Neural progenitor cell (in vitro differentiated cells): ENCODE measurements around the gene SBSN. TPM values are rescaled to one million over a fixed set of nuclear protein-coding genes. Genes with fewer than 3 reads are reported as not detected.

ENCODE experiments used
- DNase-seq: peaks from one replicate; pipeline ENCODE4 v3.0.0-alpha.2; 2016; ENCODE audit warnings: low spot score
- H2AFZ ChIP-seq: fragments of 200-600 bp; sonication (generic); replicated peaks from 2 replicates; pipeline ENCODE4 v1.6.1; 2016; ENCODE audit warnings: antibody characterized with exemption
- H3F3A ChIP-seq: fragments of 200-600 bp; sonication (generic); 2 replicates; pipeline ENCODE4 v1.6.1; 2016; ENCODE audit warnings: antibody characterized with exemption, low read depth
- H3K27ac ChIP-seq: fragments of 200-600 bp; sonication (generic); 2 replicates; pipeline ENCODE4 v1.5.1; 2016; ENCODE audit warnings: mild to moderate bottlenecking
- H3K27me3 ChIP-seq: fragments of 200-600 bp; sonication (generic); 2 replicates; pipeline ENCODE4 v1.6.1; 2016; ENCODE audit warnings: mild to moderate bottlenecking, moderate library complexity
- H3K36me3 ChIP-seq: fragments of 200-600 bp; sonication (generic); 2 replicates; pipeline ENCODE4 v1.5.1; 2016
- H3K4me1 ChIP-seq: fragments of 200-600 bp; sonication (generic); 2 replicates; pipeline ENCODE4 v1.6.1; 2016; ENCODE audit warnings: mixed run types
- H3K4me2 ChIP-seq: fragments of 200-600 bp; sonication (generic); 2 replicates; pipeline ENCODE4 v1.6.1; 2016
- H3K4me3 ChIP-seq: fragments of 200-600 bp; sonication (generic); 2 replicates; pipeline ENCODE4 v1.5.1; 2016
- H3K79me2 ChIP-seq: fragments of 200-600 bp; sonication (generic); 2 replicates; pipeline ENCODE4 v1.6.1; 2016; ENCODE audit warnings: low read depth
- H3K9ac ChIP-seq: fragments of 200-600 bp; sonication (generic); 2 replicates; pipeline ENCODE4 v1.6.1; 2016
- H3K9me3 ChIP-seq: fragments of 200-600 bp; sonication (generic); 2 replicates; pipeline ENCODE4 v1.5.1; 2016; ENCODE audit warnings: low read depth
- H4K20me1 ChIP-seq: fragments of 200-600 bp; sonication (generic); 2 replicates; pipeline ENCODE4 v1.6.1; 2016; ENCODE audit warnings: low read depth
- H3K27ac Mint-ChIP-seq: 3 replicates; pipeline ENCODE4 v1.8.0; 2021; ENCODE audit warnings: mixed read lengths
- H3K27me3 Mint-ChIP-seq: 2 replicates; pipeline ENCODE4 v1.8.0; 2022; ENCODE audit warnings: low read depth, mild to moderate bottlenecking, inconsistent platforms, moderate library complexity, mixed read lengths; ENCODE audit not compliant: insufficient read depth
- H3K36me3 Mint-ChIP-seq: 3 replicates; pipeline ENCODE4 v1.8.0; 2021; ENCODE audit warnings: mixed read lengths
- H3K4me1 Mint-ChIP-seq: 3 replicates; pipeline ENCODE4 v1.8.0; 2021; ENCODE audit warnings: mixed read lengths
- H3K4me3 Mint-ChIP-seq: 3 replicates; pipeline ENCODE4 v1.8.0; 2021; ENCODE audit warnings: mild to moderate bottlenecking, moderate library complexity, mixed read lengths
- H3K9me3 Mint-ChIP-seq: 3 replicates; pipeline ENCODE4 v1.8.0; 2020; ENCODE audit warnings: mixed read lengths
- CTCF ChIP-seq: fragments of 200-600 bp; sonication (generic); IDR thresholded peaks from 2 replicates; pipeline ENCODE4 v1.5.1; 2017; ENCODE audit warnings: antibody characterized with exemption, mild to moderate bottlenecking
- EZH2 ChIP-seq: fragments of 200-600 bp; sonication (generic); IDR thresholded peaks from 2 replicates; pipeline ENCODE4 v1.6.1; 2017; ENCODE audit warnings: antibody characterized with exemption, mild to moderate bottlenecking, moderate library complexity
- EZH2phosphoT487 ChIP-seq: fragments of 200-600 bp; sonication (generic); IDR thresholded peaks from 2 replicates; pipeline ENCODE4 v1.6.1; 2017; ENCODE audit warnings: antibody characterized with exemption
- total RNA-seq: library from RNA; depleted of rRNA; stranded (reverse); fragments of >200 nt; gene quantifications from 2 replicates; pipeline ENCODE4 v1.2.3, GENCODE V29; 2015; ENCODE audit warnings: low replicate concordance

The SBSN gene, protein sequence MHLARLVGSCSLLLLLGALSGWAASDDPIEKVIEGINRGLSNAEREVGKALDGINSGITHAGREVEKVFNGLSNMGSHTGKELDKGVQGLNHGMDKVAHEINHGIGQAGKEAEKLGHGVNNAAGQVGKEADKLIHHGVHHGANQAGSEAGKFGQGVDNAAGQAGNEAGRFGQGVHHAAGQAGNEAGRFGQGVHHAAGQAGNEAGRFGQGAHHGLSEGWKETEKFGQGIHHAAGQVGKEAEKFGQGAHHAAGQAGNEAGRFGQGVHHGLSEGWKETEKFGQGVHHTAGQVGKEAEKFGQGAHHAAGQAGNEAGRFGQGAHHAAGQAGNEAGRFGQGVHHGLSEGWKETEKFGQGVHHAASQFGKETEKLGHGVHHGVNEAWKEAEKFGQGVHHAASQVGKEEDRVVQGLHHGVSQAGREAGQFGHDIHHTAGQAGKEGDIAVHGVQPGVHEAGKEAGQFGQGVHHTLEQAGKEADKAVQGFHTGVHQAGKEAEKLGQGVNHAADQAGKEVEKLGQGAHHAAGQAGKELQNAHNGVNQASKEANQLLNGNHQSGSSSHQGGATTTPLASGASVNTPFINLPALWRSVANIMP
- not detected in 2 replicates for total RNA-seq

DNA sequence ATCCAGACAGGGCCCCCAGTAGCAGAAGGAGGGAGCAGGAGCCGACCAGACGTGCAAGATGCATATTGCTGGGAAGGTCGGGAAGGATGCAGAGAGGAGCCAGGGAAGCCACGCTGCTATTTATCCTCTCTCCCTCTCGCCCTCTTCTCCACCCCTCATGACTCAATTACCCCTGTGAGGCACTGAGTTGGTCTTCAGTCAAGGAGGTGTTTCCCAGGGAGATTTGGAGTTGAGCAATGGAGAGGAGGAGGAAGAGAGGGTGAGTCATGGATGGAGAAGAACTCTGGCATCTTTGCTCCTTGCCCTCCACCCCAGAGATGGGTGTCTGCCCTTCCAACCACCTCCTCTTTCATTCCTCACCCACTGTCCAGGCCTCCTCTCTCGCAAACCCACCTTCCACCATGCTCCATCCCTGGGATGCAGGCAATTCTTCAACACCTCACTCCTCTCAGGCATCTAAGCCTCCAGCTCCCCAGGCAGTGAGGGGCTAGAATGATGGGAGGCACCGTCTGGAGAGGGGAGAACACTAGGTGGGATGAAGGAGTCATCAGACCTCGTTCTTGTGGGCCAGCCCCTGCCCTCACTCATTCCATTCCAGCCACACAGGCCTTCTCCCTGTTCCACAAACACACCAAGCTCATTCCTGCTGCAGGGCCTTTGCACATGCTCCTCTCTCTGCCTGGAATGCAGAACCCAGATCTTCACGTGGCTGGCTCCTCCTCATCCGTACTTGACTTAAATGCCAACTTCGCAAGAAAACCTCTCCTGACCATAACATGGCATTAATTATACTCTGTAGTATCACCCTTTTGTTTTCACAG is at the start of gene SBSN:
Gene SBSN, minus strand, starts transcription at position 94 of the 821 bp plus-strand sequence. Its CDS starts 30 bp downstream, at position 64.
- Histone ChIP-seq H3K27me3 (no peaks in the 10 kb centered on the region), H3K36me3 (no peaks in the 10 kb centered on the region), H3F3A (peaks cover 9% of the 10 kb centered on the region), H3K4me2 (no peak within 1 kb of the TSS), H3K4me1 (peaks cover 23% of the 10 kb centered on the region), H3K27ac (no peak within 1 kb of the TSS), H3K4me3 (no peak within 1 kb of the TSS), H3K9ac (no peak within 1 kb of the TSS), H3K79me2 (no peaks in the 10 kb centered on the region), H3K9me3 (no peaks in the 10 kb centered on the region), H2AFZ (no peak within 1 kb of the TSS), H4K20me1 (no peaks in the 10 kb centered on the region)
- Mint-ChIP-seq H3K27me3 (peaks cover 3% of the 10 kb centered on the region), H3K4me3 (peak within 1 kb of the TSS; percentile 39), H3K27ac (peak within 1 kb of the TSS; percentile 47), H3K36me3 (no peaks in the 10 kb centered on the region), H3K4me1 (peaks cover 12% of the 10 kb centered on the region), H3K9me3 (no peaks in the 10 kb centered on the region)
- no peak for DNase-seq
- no peak for TF ChIP-seq CTCF
- TF ChIP-seq EZH2phosphoT487: no peak
- TF ChIP-seq EZH2: no peak

GRCh38 chr19:35571406-35571965 is 43.4 kb upstream of the SBSN start:
- H3K4me3 ChIP-seq: no peak overlapping the region
- H3K27ac ChIP-seq: no peak overlapping the region
- no peaks in the 10 kb centered on the region for H3K4me1 ChIP-seq
- no peak for TF ChIP-seq EZH2
- Mint-ChIP-seq H3K27me3 (no peaks in the 10 kb centered on the region), H3K9me3 (peaks cover 11% of the 10 kb centered on the region), H3K36me3 (peaks cover under 1% of the 10 kb centered on the region), H3K4me3 (no peak overlapping the region), H3K27ac (no peak overlapping the region), H3K4me1 (peaks cover 2% of the 10 kb centered on the region)
- H3K9ac ChIP-seq: no peak overlapping the region
- no peaks in the 10 kb centered on the region for H4K20me1 ChIP-seq
- no peak for DNase-seq
- H3K9me3 ChIP-seq: no peaks in the 10 kb centered on the region
- peaks cover 24% of the 10 kb centered on the region for H3K27me3 ChIP-seq
- H3K79me2 ChIP-seq: no peaks in the 10 kb centered on the region
- no peaks in the 10 kb centered on the region for H3F3A ChIP-seq
- no peaks in the 10 kb centered on the region for H3K36me3 ChIP-seq
- H2AFZ ChIP-seq: no peak overlapping the region
- no peak overlapping the region for H3K4me2 ChIP-seq

GRCh38 chr19:35569281-35569781 is 41.2 kb upstream of the SBSN start:
- no peak overlapping the region for H3K4me2 ChIP-seq
- H3K27me3 ChIP-seq: peaks cover 24% of the 10 kb centered on the region
- peaks cover 3% of the 10 kb centered on the region for H3K27me3 Mint-ChIP-seq
- no peak for TF ChIP-seq EZH2
- TF ChIP-seq CTCF: no peak
- TF ChIP-seq EZH2phosphoT487: no peak
- no peak overlapping the region for H3K4me3 Mint-ChIP-seq
- H3K79me2 ChIP-seq: no peaks in the 10 kb centered on the region
- no peaks in the 10 kb centered on the region for H3K4me1 ChIP-seq
- no peak overlapping the region for H3K27ac ChIP-seq
- no peaks in the 10 kb centered on the region for H3K36me3 Mint-ChIP-seq
- H2AFZ ChIP-seq: no peak overlapping the region
- no peak overlapping the region for H3K4me3 ChIP-seq
- H3K9me3 Mint-ChIP-seq: no peaks in the 10 kb centered on the region
- H4K20me1 ChIP-seq: no peaks in the 10 kb centered on the region
- no peak for DNase-seq
- no peaks in the 10 kb centered on the region for H3K9me3 ChIP-seq
- peaks cover 2% of the 10 kb centered on the region for H3K4me1 Mint-ChIP-seq
- H3K9ac ChIP-seq: no peak overlapping the region
- H3K27ac Mint-ChIP-seq: no peak overlapping the region
- no peaks in the 10 kb centered on the region for H3F3A ChIP-seq
- no peaks in the 10 kb centered on the region for H3K36me3 ChIP-seq
